Caco-2 (cell line): ENCODE data around the gene BCL6. TPM values are rescaled to one million over a fixed set of nuclear protein-coding genes. Genes with fewer than 3 reads are reported as not detected.

Experiments
- BruUV-seq: library from RNA; stranded (reverse); fragments of 400-500 nt; replicated peaks from 2 replicates; lab custom pipeline; 2021; lab: Mats Ljungman, UMichigan
- CTCF ChIA-PET: fragments of 300-600 bp; sonication (Branson Sonifier 250); formaldehyde crosslinking; loops from one replicate; lab custom pipeline; 2022; ENCODE audit warnings: antibody characterized with exemption; lab: Charles Lee
- POLR2A ChIA-PET: fragments of 300-600 bp; sonication (Branson Sonifier 250); formaldehyde crosslinking; loops from one replicate; lab custom pipeline; 2022; ENCODE audit warnings: antibody characterized with exemption; lab: Charles Lee
- DNase-seq, 2 experiments: peaks; one replicate each; pipeline versions ENCODE4 v3.0.0 to v3.0.0-alpha.2; 2020 to 2022
- H3K27me3 ChIP-seq: replicated peaks from 2 replicates; pipeline ENCODE4 v1.6.0; 2011; ENCODE audit warnings: low read length; ENCODE audit not compliant: control insufficient read depth, insufficient read depth
- H3K36me3 ChIP-seq: 2 replicates; pipeline ENCODE4 v1.5.1; 2011; ENCODE audit warnings: low read length; ENCODE audit not compliant: control insufficient read depth, insufficient read depth
- H3K4me1 ChIP-seq: fragments of 250-450 bp; sonication (Bioruptor Pico); 2 replicates; pipeline ENCODE4 v1.5.1; 2020; ENCODE audit warnings: mild to moderate bottlenecking
- H3K4me3 ChIP-seq: 2 replicates; pipeline ENCODE4 v1.5.1; 2011; ENCODE audit warnings: low read depth, mild to moderate bottlenecking, control low read depth, low read length
- H3K9me3 ChIP-seq: fragments of 250-450 bp; sonication (Bioruptor Pico); 2 replicates; pipeline ENCODE4 v1.5.1; 2020; ENCODE audit warnings: mild to moderate bottlenecking, moderate library complexity
- H3K27ac Mint-ChIP-seq: one replicate; pipeline ENCODE4 v1.8.0; 2022; ENCODE audit warnings: mixed read lengths; ENCODE audit not compliant: unreplicated experiment
- H3K27me3 Mint-ChIP-seq: one replicate; pipeline ENCODE4 v1.8.0; 2022; ENCODE audit warnings: mixed read lengths; ENCODE audit not compliant: insufficient read depth, unreplicated experiment
- H3K36me3 Mint-ChIP-seq: one replicate; pipeline ENCODE4 v1.8.0; 2022; ENCODE audit warnings: mild to moderate bottlenecking, mixed read lengths; ENCODE audit not compliant: insufficient read depth, unreplicated experiment
- H3K4me1 Mint-ChIP-seq: one replicate; pipeline ENCODE4 v1.8.0; 2022; ENCODE audit warnings: low read depth, mixed read lengths; ENCODE audit not compliant: unreplicated experiment
- H3K4me3 Mint-ChIP-seq: one replicate; pipeline ENCODE4 v1.8.0; 2022; ENCODE audit warnings: mild to moderate bottlenecking, moderate library complexity, mixed read lengths; ENCODE audit not compliant: unreplicated experiment
- H3K9me3 Mint-ChIP-seq: one replicate; pipeline ENCODE4 v1.8.0; 2022; ENCODE audit warnings: mixed read lengths; ENCODE audit not compliant: unreplicated experiment
- intact Hi-C: fragments of 100-400 bp; cut with micrococcal nuclease; formaldehyde crosslinking; loops from one replicate; pipeline ENCODE4 v1.10.0; 2022; ENCODE audit not compliant: unreplicated experiment
- total RNA-seq: library from RNA; stranded (reverse); gene quantifications from 2 replicates; pipeline ENCODE4 v1.2.3, GENCODE V29; 2022
- TF ChIP-seq, protein P1 (sequence below), 2 experiments: fragments of 200-600 bp in 1 of 2; IDR thresholded peaks; 1 replicate in 1 of 2; 2 replicates in 1 of 2; pipeline versions ENCODE4 v1.5.1 to v1.8.0; 2011 to 2022; ENCODE audit warnings: antibody characterized with exemption in 1 of 2, control low read depth in 1 of 2, inconsistent platforms in 1 of 2, low read depth in 1 of 2, low read length in 1 of 2, mild to moderate bottlenecking in 1 of 2, moderate library complexity in 1 of 2; ENCODE audit not compliant: insufficient read depth in 1 of 2, severe bottlenecking in 1 of 2, unreplicated experiment in 1 of 2

The BCL6 gene
- total RNA-seq, 1 experiment from 2014 or later = 40.4 TPM

DNA sequence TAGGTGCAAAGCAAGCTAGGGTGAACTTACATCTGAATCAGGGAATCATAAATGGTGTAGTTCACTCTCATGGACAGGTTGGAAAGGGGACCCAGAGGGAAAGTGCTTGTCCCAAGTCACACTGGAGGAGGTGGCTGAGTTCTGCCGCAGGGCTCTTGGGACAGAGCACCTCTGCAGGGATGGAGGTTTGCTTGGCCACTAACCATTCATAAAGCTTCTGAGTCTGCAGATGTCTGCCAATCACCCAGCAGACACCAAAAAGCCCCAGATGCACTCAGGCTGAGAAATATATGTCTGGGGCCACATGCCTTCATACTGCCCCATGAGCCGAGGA, 25.0 kb downstream of the BCL6 start:
- ChIA-PET POLR2A (no interaction called here), CTCF (interaction anchor here (0.8 to 1.1 kb wide), 2 partner anchors 15 to 41 kb away, joined by 3 read pairs; no protein-coding TSS in a partner anchor)
- H3K36me3 Mint-ChIP-seq = peaks cover 34% of the 10 kb centered on the region
- Histone ChIP-seq H3K4me3 (no peak overlapping the region), H3K9me3 (no peaks in the 10 kb centered on the region), H3K27me3 (no peaks in the 10 kb centered on the region), H3K36me3 (peaks cover 10% of the 10 kb centered on the region), H3K4me1 (peaks cover 11% of the 10 kb centered on the region)
- H3K4me3 Mint-ChIP-seq = no peak overlapping the region
- H3K27ac Mint-ChIP-seq = no peak overlapping the region
- peaks cover 15% of the 10 kb centered on the region for H3K4me1 Mint-ChIP-seq
- no peaks in the 10 kb centered on the region for H3K9me3 Mint-ChIP-seq
- no peak for DNase-seq
- BruUV-seq = no TSS peak
- TF ChIP-seq, protein P1, sequence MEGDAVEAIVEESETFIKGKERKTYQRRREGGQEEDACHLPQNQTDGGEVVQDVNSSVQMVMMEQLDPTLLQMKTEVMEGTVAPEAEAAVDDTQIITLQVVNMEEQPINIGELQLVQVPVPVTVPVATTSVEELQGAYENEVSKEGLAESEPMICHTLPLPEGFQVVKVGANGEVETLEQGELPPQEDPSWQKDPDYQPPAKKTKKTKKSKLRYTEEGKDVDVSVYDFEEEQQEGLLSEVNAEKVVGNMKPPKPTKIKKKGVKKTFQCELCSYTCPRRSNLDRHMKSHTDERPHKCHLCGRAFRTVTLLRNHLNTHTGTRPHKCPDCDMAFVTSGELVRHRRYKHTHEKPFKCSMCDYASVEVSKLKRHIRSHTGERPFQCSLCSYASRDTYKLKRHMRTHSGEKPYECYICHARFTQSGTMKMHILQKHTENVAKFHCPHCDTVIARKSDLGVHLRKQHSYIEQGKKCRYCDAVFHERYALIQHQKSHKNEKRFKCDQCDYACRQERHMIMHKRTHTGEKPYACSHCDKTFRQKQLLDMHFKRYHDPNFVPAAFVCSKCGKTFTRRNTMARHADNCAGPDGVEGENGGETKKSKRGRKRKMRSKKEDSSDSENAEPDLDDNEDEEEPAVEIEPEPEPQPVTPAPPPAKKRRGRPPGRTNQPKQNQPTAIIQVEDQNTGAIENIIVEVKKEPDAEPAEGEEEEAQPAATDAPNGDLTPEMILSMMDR (IDR thresholded peaks at IDR 0.05; ENCODE audit: insufficient read depth in 1 of 2, low read depth in 1 of 2, low read length in 1 of 2, severe bottlenecking in 1 of 2, unreplicated experiment in 1 of 2) = no peak
- H3K27me3 Mint-ChIP-seq = no peaks in the 10 kb centered on the region
- intact Hi-C loops = no loop called here

DNA sequence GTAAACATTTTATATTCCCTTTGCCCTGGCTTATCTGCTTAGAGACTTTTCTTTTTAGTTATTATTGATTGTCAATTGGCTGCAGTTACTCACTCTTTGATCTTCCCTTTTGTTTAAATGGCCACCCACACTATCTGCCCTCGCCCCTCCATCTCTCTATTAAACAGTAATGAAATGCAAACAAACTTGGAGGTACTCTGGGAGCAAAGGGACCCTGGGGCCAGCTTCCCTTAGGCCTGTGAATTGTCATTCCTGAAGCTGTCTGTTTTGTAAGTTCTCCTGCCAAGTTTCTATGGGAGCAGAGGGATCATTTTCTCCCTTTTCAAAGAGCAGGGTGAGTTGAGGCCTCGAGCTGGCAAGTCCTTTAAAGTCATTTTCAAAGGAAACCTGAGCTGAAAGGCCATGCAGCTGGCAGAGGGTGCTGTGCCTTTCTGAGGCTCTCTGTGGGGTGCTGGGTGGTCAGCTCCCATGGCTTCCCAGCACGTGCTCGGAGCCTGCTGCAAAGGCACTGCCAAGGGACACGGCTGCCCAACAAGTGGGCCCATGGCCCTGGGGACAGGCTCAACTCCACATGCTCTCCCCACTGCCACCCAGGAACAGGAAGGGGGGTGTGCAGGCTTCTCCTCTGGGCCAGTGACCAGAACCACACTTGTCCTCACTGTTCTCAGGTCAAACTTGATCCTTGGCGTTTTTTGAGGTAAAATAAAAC, 25.5 kb downstream of the BCL6 start:
- CTCF ChIA-PET = interaction anchor here (0.8 to 1.1 kb wide), 3 partner anchors 15 to 464 kb away, joined by 3 read pairs; no protein-coding TSS in a partner anchor
- no peak for DNase-seq
- Histone ChIP-seq H3K36me3 (peaks cover 8% of the 10 kb centered on the region), H3K9me3 (no peaks in the 10 kb centered on the region), H3K4me3 (no peak overlapping the region), H3K4me1 (peaks cover 11% of the 10 kb centered on the region), H3K27me3 (no peaks in the 10 kb centered on the region)
- no TSS peak for BruUV-seq
- intact Hi-C loops = no loop called here
- Mint-ChIP-seq H3K4me1 (peaks cover 15% of the 10 kb centered on the region), H3K27ac (no peak overlapping the region), H3K27me3 (no peaks in the 10 kb centered on the region), H3K9me3 (no peaks in the 10 kb centered on the region), H3K36me3 (peaks cover 30% of the 10 kb centered on the region), H3K4me3 (no peak overlapping the region)
- POLR2A ChIA-PET = no interaction called here
- TF ChIP-seq, protein P1 (IDR thresholded peaks at IDR 0.05; ENCODE audit: insufficient read depth in 1 of 2, low read depth in 1 of 2, low read length in 1 of 2, severe bottlenecking in 1 of 2, unreplicated experiment in 1 of 2) = no peak

DNA sequence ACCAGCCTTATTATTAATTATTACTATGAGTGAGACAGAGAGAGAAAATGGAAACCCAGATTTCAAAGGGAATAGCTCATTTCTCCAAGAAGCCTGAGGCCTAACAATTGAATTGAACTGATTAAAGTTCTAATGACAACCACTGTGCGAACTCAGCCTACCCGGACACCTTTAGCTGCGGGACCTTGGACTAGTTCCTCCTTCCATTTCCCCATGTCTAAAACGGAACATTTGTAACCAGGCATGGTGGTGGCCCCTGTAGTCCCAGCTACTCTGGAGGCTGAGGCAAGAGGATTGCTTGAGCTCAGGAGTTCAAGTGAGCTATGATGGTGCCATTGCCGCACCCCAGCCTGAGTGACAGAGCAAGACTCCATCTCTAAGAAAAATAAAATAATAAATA, 26.5 kb downstream of the BCL6 start:
- peaks cover 20% of the 10 kb centered on the region for H3K36me3 Mint-ChIP-seq
- Histone ChIP-seq H3K36me3 (peaks cover 5% of the 10 kb centered on the region; the same call in 1 of the 2 replicates), H3K27me3 (no peaks in the 10 kb centered on the region), H3K4me1 (peaks cover 11% of the 10 kb centered on the region), H3K4me3 (no peak overlapping the region), H3K9me3 (no peaks in the 10 kb centered on the region)
- no peak for DNase-seq
- no peaks in the 10 kb centered on the region for H3K27me3 Mint-ChIP-seq
- CTCF ChIA-PET = no interaction called here
- H3K4me1 Mint-ChIP-seq = peaks cover 22% of the 10 kb centered on the region
- H3K4me3 Mint-ChIP-seq = no peak overlapping the region
- no peaks in the 10 kb centered on the region for H3K9me3 Mint-ChIP-seq
- TF ChIP-seq, protein P1 (IDR thresholded peaks at IDR 0.05; ENCODE audit: insufficient read depth in 1 of 2, low read depth in 1 of 2, low read length in 1 of 2, severe bottlenecking in 1 of 2, unreplicated experiment in 1 of 2) = no peak
- BruUV-seq = no TSS peak
- no peak overlapping the region for H3K27ac Mint-ChIP-seq
- POLR2A ChIA-PET = no interaction called here
- intact Hi-C loops = no loop called here
